ENCODE results near the gene PAM16. TPM values are rescaled to one million over a fixed set of nuclear protein-coding genes. Genes with fewer than 3 reads are reported as not detected.

The PAM16 gene
- total and polyA plus RNA-seq, 2 of the 8 experiments (the other 6 are each of a cell fraction or from before 2014, with no cell fraction given): 78.3 to 198 TPM

DNA sequence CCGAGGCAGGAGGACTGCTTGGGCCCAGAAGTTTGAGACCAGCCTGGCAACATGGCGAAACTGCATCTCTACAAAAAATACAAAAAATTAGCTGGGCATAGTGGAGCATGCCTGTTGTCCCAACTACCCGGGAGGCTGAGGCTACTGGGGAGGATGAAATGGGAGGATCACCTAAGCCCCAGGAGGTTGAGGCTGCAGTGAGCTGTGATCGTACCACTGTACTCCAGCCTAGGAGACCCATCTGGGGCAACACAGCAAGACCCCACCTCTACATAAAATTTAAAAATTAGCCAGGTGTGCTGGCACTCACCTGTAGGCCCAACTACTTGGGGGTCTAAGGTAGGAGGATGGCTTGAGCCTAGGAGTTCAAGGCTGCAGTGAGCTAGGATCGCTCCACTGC lies 1.8 kb downstream of the PAM16 start:
- Histone ChIP-seq H3K36me3 (ENCODE audit: control insufficient read depth in 2 of 4, insufficient read depth in 4 of 4, low read length in 3 of 4) (peaks cover 0 to 15% (median under 1%) of the 10 kb centered on the region in 4 experiments; a peak in 4 of 8 replicates), H4K5ac (ENCODE audit: insufficient read length, low read depth, low read length) (no peak overlapping the region), H2BK15ac (ENCODE audit: low read length) (no peak overlapping the region), H3K14ac (ENCODE audit: insufficient read length) (no peak overlapping the region), H2AK5ac (ENCODE audit: low read depth, low read length) (no peak overlapping the region), H2AFZ (ENCODE audit: low read length) (no peak overlapping the region), H2BK5ac (ENCODE audit: low read depth, low read length) (no peak overlapping the region), H2BK20ac (ENCODE audit: low read length) (no peak overlapping the region), H4K8ac (ENCODE audit: extremely low read depth, insufficient read depth, low read length) (peak overlapping the region; percentile 38; the same call in 1 of the 2 replicates), H3K4me1 (replicated peaks in 1 of 4; ENCODE audit: control insufficient read depth in 3 of 4, insufficient read depth in 4 of 4, low read length in 3 of 4) (peaks cover 0 to 4% (median 0%) of the 10 kb centered on the region in 4 experiments; a peak in 1 of 7 replicates), H4K91ac (replicated peaks; ENCODE audit: insufficient read length, low read length) (no peak overlapping the region), H3K79me2 (ENCODE audit: control insufficient read depth in 1 of 2, insufficient read depth in 2 of 2, low read length in 2 of 2) (peaks cover 18 to 58% of the 10 kb centered on the region in 2 experiments), H3K79me1 (ENCODE audit: low read depth, low read length) (peaks cover 13% of the 10 kb centered on the region; the same call in 1 of the 2 replicates), H3K23me2 (ENCODE audit: low read depth, low read length) (no peaks in the 10 kb centered on the region; the same call in 1 of the 2 replicates), H3K27me3 (replicated peaks in 1 of 4; ENCODE audit: control insufficient read depth in 3 of 4, extremely low read depth in 1 of 4, insufficient read depth in 3 of 4, low read length in 3 of 4) (peaks cover 0 to 2% (median 0%) of the 10 kb centered on the region in 4 experiments; a peak in 1 of 7 replicates), H3K9ac (replicated peaks in 1 of 4; ENCODE audit: extremely low read depth in 1 of 4, low read depth in 3 of 4, low read length in 3 of 4) (no peak overlapping the region), H3K23ac (ENCODE audit: insufficient read length) (no peak overlapping the region), H2BK120ac (replicated peaks; ENCODE audit: low read depth, low read length) (no peak overlapping the region), H3K4me2 (ENCODE audit: insufficient read depth in 1 of 2, low read depth in 2 of 2, low read length in 2 of 2) (peak overlapping the region in 1 of 2 experiments; percentile 62; a peak in 1 of 4 replicates), H4K20me1 (replicated peaks in 1 of 2; ENCODE audit: control insufficient read depth in 1 of 2, insufficient read depth in 2 of 2, low read length in 2 of 2) (peaks cover 0 to 17% of the 10 kb centered on the region in 2 experiments), H3K9me3 (ENCODE audit: insufficient read depth in 2 of 2, low read depth in 1 of 2, low read length in 1 of 2) (peaks cover 5 to 6% of the 10 kb centered on the region in 2 experiments; a peak in 1 of 4 replicates), H3K56ac (replicated peaks; ENCODE audit: insufficient read length, low read depth, low read length) (no peak overlapping the region), H3K27ac (ENCODE audit: low read depth, low read length) (no peak overlapping the region; the same call in 1 of the 2 replicates), H2BK12ac (ENCODE audit: low read depth, low read length) (no peak overlapping the region), H3K4me3 (ENCODE audit: extremely low read depth in 1 of 4, insufficient read depth in 2 of 4, low read depth in 3 of 4, low read length in 4 of 4) (no peak overlapping the region), H3K18ac (ENCODE audit: extremely low read depth, low read length) (no peak overlapping the region), H3K4ac (replicated peaks; ENCODE audit: insufficient read length, low read depth, low read length) (no peak overlapping the region)
- DNase-seq (ENCODE audit: low read depth in 1 of 2, low spot score in 2 of 2) (no peak), FAIRE-seq (no peak)
- CTCF ChIA-PET (ENCODE audit: partially characterized antibody): interaction anchor here (1.0 to 12.6 kb wide), 13 partner anchors 10 to 122 kb away, joined by 3 to 159 read pairs (median 6); no protein-coding TSS in a partner anchor
- no peak for TF ChIP-seq SIRT6 (IDR thresholded peaks at IDR 0.05; ENCODE audit: low read length)
- POLR2A ChIA-PET (ENCODE audit: partially characterized antibody): interaction anchor here (0.7 to 9.8 kb wide), 11 partner anchors 14 to 80 kb away, joined by 3 to 154 read pairs (median 6); no protein-coding TSS in a partner anchor
- WGBS, 2 experiments (ENCODE audit: extremely low coverage in 1 of 2, insufficient coverage in 1 of 2, insufficient read length in 1 of 2, insufficient replicate concordance in 2 of 2, low coverage in 1 of 2, low lambda C conversion rate in 2 of 2, missing lambda C conversion rate in 1 of 2): 92% methylated on average over 5 of the region's 5 CpGs; no CpG with 5 or more reads in 1 of the 2 experiments
